Fibroblast of the aortic adventitia (primary cell): Measurements from ENCODE around the gene MBOAT1. TPM values are rescaled to one million over a fixed set of nuclear protein-coding genes. Genes with fewer than 3 reads are reported as not detected.

Source experiments
- DNase-seq: peaks from one replicate; pipeline ENCODE4 v3.0.0-alpha.2; 2010; ENCODE audit warnings: low read depth
- H3K4me3 ChIP-seq: 2 replicates; pipeline ENCODE4 v1.5.1; 2011; ENCODE audit warnings: low read depth, mild to moderate bottlenecking, control low read depth, low read length, moderate library complexity
- total RNA-seq: library from RNA; depleted of rRNA; stranded (reverse); fragments of >200 nt; gene quantifications from 2 replicates; pipeline ENCODE4 v1.2.3, GENCODE V29; 2012; ENCODE audit warnings: low replicate concordance
- TF ChIP-seq, protein P1 (sequence below): IDR thresholded peaks from 2 replicates; pipeline ENCODE4 v1.5.1; 2011; ENCODE audit warnings: mild to moderate bottlenecking, low read length, control low read depth, inconsistent platforms; ENCODE audit not compliant: insufficient read depth

The MBOAT1 gene, protein sequence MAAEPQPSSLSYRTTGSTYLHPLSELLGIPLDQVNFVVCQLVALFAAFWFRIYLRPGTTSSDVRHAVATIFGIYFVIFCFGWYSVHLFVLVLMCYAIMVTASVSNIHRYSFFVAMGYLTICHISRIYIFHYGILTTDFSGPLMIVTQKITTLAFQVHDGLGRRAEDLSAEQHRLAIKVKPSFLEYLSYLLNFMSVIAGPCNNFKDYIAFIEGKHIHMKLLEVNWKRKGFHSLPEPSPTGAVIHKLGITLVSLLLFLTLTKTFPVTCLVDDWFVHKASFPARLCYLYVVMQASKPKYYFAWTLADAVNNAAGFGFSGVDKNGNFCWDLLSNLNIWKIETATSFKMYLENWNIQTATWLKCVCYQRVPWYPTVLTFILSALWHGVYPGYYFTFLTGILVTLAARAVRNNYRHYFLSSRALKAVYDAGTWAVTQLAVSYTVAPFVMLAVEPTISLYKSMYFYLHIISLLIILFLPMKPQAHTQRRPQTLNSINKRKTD
- total RNA-seq = 0.90 and 5.0 TPM in 2 replicates

DNA sequence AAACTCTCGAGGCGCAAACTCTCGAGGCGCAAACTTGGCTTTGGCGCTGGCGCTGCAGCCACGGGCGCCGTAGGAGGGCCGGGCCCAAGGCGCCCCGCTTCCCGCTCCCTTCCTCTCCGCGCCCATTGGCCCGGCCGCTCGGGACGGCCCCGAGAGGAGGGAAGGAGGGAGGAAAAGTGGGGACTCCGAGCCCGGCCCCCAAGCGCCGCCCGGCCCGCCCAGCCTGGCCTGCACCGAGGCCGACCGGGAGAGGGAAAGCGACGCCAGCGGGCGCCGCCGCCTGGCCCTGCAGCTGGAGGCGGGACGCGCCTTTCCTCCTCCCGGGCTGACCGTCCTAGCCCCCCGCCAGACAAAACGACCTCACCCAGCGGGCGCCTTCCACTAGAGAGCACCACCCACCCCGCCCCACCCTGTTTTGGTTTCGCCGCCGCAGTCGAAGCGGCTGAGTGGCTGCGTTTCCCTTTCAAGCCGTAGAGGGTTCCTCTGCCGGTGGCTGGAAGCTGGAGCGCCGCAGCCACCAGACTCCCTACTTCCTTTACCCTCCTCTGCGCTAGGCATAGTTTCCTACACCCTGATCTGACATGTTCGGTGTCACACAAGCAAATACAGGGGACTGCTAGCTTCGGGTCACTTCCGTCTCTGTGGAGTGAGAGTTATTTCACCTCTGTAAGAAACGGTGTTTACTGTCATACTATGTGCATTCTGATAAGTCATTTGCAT is at the start of gene MBOAT1:
TSS of gene MBOAT1 (minus strand) at position 78 of the 720 bp plus-strand sequence. CDS start 235 bp downstream, outside the sequence.
- TF ChIP-seq, protein P1, sequence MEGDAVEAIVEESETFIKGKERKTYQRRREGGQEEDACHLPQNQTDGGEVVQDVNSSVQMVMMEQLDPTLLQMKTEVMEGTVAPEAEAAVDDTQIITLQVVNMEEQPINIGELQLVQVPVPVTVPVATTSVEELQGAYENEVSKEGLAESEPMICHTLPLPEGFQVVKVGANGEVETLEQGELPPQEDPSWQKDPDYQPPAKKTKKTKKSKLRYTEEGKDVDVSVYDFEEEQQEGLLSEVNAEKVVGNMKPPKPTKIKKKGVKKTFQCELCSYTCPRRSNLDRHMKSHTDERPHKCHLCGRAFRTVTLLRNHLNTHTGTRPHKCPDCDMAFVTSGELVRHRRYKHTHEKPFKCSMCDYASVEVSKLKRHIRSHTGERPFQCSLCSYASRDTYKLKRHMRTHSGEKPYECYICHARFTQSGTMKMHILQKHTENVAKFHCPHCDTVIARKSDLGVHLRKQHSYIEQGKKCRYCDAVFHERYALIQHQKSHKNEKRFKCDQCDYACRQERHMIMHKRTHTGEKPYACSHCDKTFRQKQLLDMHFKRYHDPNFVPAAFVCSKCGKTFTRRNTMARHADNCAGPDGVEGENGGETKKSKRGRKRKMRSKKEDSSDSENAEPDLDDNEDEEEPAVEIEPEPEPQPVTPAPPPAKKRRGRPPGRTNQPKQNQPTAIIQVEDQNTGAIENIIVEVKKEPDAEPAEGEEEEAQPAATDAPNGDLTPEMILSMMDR = peak; percentile 15
- DNase-seq = peak; percentile 83
- peak within 1 kb of the TSS; percentile 89 for H3K4me3 ChIP-seq

DNA sequence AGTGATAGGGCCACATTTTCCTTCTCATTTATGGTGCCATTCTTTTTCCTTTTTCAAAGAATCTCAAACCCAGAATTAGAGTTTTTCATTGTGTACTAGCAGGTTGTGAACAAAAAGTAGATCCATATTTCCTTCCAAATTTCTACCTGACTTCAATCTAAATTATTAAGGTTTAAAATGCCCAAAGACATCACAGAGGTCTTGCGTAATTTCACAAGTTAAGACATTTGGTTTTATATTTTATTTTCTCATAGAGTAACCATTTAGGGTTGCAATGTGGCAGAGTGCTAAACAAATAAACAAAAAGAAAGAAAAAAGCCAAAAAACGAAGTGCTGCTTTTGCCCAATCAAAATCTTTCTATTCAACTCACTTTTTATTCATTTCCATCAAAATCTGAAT is 49.4 kb upstream of the MBOAT1 start:
- DNase-seq = no peak
- H3K4me3 ChIP-seq = no peak overlapping the region
- TF ChIP-seq, protein P1 = no peak

DNA sequence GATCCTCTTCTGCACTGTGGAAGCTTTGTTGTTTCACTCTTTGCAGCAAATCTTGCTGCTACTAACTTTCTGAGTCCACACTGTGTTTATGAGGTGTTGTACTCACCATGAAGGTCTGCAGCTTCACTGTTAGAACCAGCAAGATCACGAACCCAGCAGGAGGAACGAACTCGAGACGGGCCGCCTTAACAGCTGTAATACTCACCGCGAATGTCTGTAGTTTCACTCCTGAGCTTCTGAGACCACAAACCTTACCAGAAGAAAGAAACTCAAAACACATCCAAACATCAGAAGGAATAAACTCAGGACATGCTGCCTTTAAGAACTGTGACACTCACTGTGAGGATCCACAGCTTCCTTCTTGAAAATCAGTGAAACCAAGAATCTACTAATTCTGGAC is 48.1 kb upstream of the MBOAT1 start:
- DNase-seq = no peak
- TF ChIP-seq, protein P1 = no peak
- H3K4me3 ChIP-seq = no peak overlapping the region

DNA sequence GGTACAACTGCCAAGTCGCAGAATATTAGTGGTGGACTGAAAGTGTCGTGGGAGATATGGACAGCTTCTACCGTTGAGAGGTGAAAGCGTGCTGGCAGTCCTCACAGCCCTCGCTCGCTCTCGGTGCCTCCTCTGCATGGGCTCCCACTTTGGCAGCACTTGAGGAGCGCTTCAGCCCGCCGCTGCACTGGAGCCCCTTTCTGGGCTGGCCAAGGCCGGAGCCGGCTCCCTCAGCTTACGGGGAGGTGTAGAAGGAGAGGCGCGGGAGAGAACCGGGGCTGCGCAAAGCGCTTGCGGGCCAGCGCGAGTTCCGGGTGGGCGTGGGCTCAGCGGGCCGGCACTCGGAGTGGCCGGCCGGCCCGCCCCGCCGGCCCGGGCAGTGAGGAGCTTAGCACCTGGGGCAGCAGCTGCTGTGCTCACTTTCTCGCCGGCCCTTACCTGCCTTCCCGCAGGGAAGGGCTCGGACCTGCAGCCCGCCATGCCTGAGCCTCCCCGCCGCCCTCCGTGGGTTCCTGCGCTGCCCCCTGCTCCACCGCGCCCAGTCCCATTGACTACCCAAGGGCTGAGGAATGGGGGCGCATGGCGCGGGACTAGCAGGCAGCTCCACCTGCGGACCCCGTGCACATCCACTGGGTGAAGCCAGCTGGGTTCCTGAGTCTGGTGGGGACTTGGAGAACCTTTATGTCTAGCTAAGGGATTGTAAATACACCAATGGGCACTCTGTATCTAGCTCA is 47.2 kb upstream of the MBOAT1 start:
- no peak for DNase-seq
- H3K4me3 ChIP-seq = no peak overlapping the region
- TF ChIP-seq, protein P1 = no peak

DNA sequence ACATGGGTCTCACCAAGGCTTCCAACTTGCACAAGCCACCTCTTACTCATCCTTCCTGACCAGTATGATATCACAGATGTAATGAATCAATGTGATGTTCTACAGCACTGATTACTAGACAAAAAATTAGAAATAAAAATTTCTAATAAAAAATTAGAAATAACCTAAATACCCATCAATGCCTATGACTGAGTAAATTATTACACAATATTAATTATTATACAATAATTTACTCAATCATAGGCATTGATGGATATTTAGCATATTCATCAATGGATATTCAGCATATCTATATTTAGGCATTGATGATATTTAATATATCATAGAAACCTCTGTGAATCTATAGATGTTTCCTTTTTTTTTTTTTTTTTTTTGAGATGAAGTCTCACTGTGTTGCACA is 43.2 kb upstream of the MBOAT1 start:
- DNase-seq = no peak
- TF ChIP-seq, protein P1 = no peak
- H3K4me3 ChIP-seq = no peak overlapping the region

DNA sequence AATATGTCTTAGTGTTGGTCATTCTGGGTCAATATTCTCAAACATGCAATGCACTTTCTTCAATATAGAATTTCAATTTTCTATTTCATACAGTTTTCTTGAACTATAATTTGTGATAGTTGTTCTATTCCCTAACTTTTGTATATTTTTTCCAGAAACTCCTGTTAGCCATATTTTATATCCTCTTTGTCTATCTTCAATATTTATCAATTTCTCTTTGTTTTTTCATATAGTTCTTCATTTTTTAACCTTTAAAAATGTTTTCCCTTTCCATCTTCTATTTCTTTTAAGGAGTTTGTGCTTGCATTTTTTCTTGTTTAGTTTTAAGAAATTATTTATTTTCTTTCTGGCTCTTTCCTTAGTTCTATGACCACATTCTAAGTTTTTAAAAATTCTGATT is 42.0 kb upstream of the MBOAT1 start:
- no peak overlapping the region for H3K4me3 ChIP-seq
- no peak for DNase-seq
- TF ChIP-seq, protein P1 = no peak
